Posterior vena cava (tissue), 2 donors: ENCODE measurements around the gene CPNE9. TPM values are rescaled to one million over a fixed set of nuclear protein-coding genes. Genes with fewer than 3 reads are reported as not detected.

Experiments used
- DNase-seq: peaks from one replicate; pipeline ENCODE4 v3.0.0-alpha.2; 2020; ENCODE audit warnings: low spot score
- intact Hi-C, 2 donors: fragments of 100-400 bp; cut with DNase I; formaldehyde crosslinking; loops; one replicate each; pipeline versions ENCODE4 v1.14.1 to v1.14.2; 2022 to 2023
- long read RNA-seq, 2 donors: library from polyadenylated mRNA; unstranded; transcript quantifications; one replicate each; pipeline ENCODE4 v2.0.0, GENCODE V29; 2020 to 2021
- total RNA-seq, 2 donors: library from RNA; stranded (reverse); fragmentation: NEBNext Ultra II Directional; extraction: Animal tissue kit (Norgen Biotek cat#: 25700); gene quantifications; one replicate each; pipeline ENCODE4 v1.2.1, GENCODE V29; 2021
- donor health status: DM: yes; HTN: yes; CAD: no.
- donor health status: DM: yes; HTN: yes; CAD: no.

Gene CPNE9, protein sequence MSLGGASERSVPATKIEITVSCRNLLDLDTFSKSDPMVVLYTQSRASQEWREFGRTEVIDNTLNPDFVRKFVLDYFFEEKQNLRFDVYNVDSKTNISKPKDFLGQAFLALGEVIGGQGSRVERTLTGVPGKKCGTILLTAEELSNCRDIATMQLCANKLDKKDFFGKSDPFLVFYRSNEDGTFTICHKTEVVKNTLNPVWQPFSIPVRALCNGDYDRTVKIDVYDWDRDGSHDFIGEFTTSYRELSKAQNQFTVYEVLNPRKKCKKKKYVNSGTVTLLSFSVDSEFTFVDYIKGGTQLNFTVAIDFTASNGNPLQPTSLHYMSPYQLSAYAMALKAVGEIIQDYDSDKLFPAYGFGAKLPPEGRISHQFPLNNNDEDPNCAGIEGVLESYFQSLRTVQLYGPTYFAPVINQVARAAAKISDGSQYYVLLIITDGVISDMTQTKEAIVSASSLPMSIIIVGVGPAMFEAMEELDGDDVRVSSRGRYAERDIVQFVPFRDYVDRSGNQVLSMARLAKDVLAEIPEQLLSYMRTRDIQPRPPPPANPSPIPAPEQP
- not detected for total RNA-seq
- long read RNA-seq, donor 1, result 0 reads
- long read RNA-seq, donor 2, result 0 reads

DNA sequence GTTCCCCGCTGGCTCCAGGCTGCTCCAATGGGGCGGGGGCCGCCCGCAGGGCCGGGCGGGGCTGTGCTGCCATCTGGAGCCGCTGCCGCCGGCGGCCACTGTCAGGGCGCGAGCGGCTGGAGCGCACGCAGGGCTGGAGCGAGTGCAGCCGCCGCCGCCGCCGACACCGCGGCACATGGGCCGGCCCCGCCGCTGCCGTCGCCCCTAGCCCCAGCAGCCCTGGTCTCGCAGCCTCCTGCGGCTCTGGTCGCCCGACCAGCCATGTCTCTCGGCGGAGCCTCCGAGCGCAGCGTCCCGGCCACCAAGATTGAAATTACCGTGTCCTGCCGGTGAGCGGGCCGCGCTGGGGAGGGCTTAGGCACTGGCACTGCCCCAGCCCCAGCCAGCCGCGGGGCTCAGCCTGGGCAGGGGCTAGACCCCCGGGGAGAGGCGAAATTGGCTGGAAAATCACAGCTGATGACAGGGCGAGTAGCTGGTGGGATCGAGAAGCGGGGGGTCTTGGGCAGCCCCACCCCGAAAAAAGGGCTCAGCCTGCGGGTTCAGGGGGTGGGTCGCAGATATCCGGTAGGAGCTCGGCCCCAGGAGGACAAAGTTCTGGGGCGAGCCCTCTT is at the start of gene CPNE9:
Gene CPNE9, plus strand, starts transcription at position 98 of the 611 bp plus-strand sequence. Its CDS starts 164 bp downstream, at position 262.
- intact Hi-C loops, result no loop called here
- peak; percentile 74 for DNase-seq

DNA sequence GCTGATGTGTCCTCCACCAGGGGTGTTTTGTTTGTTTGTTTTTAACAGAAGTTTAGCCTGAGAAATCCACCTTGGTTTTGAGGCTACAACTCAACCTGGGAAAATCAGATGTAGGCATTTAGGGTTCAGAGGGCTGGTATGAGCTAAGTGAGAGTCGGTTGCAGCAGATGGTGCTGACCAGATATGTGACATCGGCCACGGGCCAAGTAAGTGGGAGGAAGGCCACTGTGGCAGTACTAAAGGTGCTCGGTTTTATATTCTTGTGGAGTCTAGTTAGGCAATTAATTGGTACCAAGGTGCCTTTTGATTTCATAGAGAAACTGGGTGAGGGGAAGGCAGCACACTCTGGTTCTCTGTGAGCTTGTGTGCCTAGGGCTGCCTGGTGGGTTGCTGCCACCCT is 43.8 kb upstream of the CPNE9 start:
- no peak for DNase-seq
- intact Hi-C loops, result loop anchor here in 1 of 2 donors (5.0 kb wide), 1 partner anchor 1112 kb away; no protein-coding TSS in a partner anchor

DNA sequence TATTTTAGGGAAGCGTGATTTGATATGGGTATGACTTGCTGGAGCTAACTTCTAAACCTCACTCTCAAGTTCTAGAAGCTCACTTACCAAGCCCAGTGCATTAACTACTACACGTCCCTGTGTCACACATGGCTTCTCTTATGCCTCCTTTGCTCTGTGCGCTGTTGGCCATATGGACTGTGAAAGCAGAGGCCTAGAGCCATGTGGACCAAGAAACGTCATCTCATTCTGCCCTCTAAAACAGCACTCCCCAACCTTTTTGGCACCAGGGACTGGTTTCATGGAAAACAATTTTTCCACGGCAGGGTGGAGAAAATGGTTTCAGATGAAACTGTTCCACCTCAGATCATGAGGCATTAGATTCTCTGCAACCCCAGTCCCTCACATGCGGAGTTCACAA is 42.7 kb upstream of the CPNE9 start:
- DNase-seq, result no peak
- intact Hi-C loops, result loop anchor here in 1 of 2 donors (5.0 kb wide), 1 partner anchor 1111 kb away; no protein-coding TSS in a partner anchor

DNA sequence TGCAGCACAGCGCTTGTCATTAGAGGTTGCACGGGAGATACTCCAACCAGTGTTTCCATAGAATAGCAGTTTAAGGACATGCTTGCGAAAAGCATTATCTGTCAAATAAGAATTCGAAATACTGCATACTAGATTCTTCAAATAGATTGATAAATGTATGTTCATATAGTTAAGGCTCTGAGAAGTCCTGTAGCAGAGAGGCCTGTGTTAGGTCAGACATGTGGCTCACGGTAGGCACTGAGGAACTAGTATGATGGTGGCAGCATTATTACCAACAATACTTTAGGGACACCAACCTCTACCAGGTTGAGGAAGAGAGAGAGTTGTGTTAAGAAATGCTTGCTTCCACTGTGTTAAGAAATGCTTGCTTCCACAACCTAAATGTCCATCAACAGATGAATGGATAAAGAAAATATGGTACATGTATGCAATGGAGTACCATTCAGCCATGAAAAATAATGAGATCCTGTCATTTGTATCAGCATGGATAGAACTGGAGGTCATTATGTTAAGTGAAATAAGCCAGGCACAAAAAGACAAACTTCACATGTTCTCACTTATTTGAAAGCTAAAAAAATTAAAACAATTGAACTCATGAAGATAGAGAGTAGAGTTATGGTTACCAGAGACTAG is 39.4 kb upstream of the CPNE9 start:
- no peak for DNase-seq
- intact Hi-C loops, result loop anchor here in 1 of 2 donors (5.0 kb wide), 1 partner anchor 1108 kb away; no protein-coding TSS in a partner anchor

DNA sequence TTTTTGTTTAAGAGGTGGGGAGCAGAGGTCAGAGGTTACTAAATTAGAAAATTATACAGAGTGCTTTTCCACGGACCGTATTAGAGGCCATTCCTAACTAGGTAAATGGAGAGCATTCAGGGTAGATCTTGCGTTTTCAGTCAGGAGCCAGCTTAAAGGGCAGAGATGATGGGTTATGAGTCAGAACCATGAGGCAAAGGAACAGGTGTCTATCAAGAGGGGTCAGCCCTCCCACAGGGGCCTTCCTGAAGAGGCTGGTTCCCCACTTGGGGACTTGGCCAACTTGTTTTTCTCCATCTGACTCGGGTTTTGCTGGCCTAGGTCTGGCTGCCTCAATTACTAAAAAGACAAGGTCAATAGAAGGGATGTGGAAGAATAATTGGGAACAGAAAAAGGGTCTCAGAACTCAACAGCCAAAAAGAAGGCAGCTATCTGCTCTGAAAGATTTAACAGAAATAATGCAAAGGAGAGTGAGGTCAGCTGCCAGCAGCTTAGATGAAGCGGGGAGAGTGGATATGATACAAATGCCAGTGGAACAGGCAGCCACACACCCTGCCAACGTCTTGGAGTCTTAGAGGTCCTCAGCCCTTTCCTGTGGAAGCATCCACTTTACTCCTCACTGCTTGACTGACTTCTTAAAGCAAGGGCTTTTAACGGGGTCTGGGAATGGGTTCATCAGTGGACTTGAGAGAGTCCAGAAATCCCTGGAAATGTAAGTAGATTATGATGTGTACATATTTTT is 36.8 kb upstream of the CPNE9 start:
- DNase-seq, result no peak
- intact Hi-C loops, result no loop called here

DNA sequence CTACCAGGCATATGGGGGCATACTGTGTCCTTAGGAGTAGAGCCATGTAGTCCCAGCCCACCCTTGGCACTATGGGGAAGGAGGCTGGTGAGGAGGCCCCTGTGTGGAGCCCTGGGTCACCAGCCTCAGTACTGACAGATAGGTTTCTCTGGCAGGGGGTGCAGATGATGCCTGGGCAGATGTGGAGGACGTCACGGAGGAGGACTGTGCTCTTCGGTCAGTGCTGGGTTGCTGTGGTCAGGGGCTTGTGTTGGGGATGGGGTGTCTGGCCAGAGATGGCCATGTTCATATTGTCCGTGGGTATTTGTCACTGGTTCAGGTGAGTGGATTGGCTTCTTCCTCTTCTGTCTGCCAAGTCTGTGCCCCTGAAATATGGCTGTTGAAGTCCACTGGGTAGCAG is 34.4 kb upstream of the CPNE9 start:
- intact Hi-C loops, result no loop called here
- DNase-seq, result no peak

DNA sequence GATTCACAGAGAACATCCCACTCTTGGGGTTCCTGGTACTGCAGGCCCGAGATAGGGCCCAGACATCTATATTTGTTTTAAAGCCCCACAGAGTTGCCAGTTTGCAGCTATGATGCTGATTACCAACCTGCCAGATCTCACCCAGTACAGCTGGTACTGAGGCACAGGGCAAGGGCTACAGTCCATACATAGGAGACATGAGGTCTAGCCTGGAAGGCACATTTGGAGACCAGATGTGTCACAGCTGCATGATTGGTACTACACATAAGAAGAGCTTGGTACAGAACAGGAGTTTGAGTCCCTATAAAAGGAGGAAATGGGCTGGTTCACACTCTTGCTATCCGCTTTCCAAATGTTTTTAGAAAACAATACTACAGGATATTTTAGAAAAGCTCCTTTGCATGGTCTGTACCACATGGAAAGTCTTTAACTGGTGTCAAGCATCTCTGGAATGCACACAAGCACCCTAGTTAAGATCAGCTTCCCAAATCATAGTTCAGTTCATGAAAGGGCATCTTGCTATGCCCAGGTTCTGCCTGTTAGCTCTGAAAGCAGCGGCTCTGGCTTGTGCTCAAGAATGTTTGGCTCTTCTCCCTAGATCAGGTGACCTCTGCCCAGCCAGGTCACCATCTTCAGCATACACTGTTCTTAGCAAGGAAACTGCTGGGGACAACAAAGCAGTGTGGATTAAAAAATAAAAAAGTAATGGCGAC is 33.8 kb upstream of the CPNE9 start:
- intact Hi-C loops, result no loop called here
- DNase-seq, result peak; percentile 47

DNA sequence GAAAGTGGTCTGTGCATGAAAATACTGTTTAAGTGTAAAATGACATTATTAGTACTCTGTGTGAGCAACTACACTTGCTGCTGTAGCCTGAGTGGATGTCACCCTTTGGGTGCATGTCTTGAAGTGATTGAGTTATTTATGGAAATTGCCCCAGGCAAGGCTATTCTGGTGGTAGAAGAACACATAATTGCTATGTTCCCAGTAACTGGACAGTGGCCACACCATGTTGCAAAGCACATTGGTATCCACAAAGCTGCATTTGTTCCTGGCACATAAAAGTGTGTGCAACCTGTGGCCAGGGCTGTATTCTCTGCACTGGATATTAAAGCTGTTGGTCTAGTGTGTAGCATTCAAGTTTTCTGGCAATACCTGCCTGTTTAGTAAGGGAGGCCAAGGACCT is 30.6 kb upstream of the CPNE9 start:
- no peak for DNase-seq
- intact Hi-C loops, result no loop called here

DNA sequence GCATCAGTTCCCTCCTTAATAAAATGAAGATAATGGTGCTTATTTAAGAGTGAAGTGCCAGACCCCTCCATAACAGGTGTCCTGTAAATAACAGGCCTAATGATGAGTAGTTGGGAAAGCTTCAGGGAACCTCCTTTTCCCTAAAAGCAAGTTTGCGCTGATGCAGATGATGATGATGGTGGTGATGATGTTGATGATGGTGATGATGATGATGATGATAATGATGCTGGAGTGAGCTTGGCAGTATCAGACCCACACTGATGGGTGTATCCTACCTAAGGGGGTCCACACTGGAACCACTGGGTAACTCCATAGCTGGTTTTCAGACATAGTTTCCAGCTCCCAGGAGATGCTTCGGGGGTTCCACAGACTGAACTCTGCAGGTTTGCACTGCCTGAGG is 29.9 kb upstream of the CPNE9 start:
- no peak for DNase-seq
- intact Hi-C loops, result no loop called here

DNA sequence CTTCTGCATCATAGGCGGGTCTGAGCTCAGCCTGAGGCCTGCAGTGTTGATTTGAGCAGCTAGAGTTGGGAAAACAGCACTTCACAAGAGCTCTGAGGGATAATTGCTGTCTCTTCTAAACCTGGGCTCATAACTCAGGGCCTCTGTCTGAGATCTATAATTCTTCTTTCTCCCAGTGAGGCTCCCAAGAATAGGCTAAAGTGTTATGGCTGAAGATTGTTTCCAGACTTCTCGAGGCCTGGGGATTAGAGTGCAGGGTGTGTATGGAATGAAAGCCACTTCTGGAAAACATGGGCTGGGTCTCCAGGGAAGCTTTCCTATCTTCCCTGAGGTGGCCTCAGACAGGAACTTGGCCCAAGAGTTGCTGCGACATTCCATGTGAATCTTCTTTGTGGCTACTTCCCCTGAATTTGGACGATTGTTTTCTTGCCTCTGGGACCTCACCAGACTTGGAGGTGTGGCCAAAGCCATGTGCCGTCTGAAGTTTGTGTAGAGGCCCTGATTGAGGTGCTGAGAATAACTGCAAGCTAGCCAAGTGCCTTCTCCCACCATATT is 27.8 kb upstream of the CPNE9 start:
- intact Hi-C loops, result no loop called here

DNA sequence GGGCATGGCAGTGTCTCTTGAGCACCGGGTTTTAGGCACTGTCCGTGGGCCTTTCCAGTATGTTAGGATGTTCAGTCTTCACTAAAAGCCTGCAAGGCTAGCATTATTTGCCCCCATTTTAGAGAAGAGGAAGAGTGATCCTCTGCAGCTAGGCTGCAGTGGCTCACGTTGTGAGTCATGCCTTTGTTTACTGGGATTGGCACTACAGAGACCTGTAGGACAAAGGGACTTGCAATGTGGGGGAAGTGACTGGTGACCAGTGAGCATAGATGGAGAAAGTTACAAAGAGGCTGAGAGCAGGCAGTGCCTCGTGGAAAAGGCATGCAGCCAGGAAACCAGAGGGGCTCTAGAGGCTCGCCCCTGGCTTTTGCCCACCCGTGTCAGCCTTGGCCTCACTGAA is 26.8 kb upstream of the CPNE9 start:
- intact Hi-C loops, result no loop called here
- DNase-seq, result peak; percentile 71

More for the DNA sequence above, 27.8 kb upstream of the CPNE9 start:
- DNase-seq, result peak; percentile 11

DNA sequence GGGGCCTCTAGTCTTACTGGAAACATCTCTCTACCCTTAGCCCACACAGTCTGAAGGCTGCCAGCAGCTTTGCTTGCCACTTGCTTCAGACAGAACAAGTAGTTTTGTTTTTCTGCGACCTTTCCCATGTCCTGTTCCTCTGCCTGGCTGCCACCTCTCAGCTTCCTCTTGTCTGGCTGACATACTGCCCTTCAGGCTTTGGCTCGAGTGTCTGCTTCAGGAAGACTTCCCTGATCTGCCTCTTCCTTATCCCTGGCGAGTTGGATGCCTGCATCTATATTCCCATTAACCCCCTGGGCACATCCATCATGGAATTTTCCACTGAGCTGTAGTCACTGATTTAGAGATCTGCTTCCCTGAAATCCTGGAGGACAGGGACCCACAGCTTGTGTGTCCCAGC is 25.1 kb upstream of the CPNE9 start:
- intact Hi-C loops, result no loop called here
- peak; percentile 49 for DNase-seq

DNA sequence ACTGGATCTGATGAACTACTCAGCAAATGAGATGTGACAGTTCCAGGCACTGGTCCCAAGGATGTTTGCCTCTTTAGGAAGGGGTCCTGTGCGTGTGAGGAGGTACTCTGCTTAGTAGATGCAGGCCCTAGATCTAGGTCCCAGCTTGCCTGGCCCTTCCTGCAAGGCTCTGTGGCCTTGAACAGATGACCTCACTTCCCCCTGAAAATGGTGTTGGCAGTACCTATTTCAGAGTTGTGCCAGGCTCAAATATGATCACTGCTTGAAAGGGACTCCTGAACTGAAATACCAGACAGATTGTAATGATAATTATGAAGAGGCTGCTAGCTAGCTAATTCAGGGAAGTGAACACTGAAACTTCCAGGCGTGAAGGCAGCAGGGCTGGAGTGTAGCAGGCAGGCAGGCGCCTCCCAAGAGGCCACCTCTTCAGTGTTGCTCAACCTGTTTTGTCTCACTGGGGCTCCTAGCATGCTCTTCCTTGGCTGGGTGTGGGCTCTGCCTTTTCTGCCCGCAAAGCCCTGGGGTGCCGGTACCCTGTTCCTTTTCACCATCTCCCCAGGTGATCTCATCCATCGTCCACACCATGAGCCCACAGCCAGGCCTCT is 24.1 kb upstream of the CPNE9 start:
- intact Hi-C loops, result no loop called here
- DNase-seq, result peak; percentile 17

DNA sequence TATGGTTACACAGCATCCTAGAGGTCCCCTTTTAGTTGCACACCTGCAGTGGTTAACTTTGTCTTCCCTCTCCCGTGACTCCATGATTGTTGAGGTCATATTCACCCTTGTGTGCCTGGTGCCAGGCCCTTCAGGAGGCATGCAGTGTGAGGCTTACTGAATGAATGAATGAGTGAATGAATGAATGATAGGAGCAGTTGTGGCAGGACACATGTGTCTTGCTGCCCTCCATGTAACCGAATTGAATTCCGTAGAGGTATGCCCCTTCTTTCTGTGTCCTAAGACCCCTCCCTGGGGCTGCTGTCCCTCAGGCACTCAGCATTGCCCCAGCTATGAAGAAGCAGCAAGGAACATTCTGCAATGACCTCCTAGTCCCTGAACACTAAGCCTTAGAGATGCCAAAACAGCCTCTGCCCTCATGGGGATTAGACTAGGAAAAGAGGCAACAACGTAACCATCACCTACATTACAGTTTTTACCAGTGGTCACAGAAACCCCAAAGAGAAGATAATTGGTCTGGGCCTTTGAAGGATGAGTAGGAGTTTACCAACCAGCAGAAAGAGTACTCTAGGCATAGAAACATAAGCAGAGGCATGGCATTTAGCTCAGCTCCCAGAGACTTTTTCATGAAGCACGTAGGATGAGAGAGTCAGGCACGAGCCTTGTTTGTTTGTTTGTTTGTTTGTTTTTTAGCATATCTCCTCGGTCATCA is 22.5 kb upstream of the CPNE9 start:
- DNase-seq, result peak; percentile 11
- intact Hi-C loops, result no loop called here

DNA sequence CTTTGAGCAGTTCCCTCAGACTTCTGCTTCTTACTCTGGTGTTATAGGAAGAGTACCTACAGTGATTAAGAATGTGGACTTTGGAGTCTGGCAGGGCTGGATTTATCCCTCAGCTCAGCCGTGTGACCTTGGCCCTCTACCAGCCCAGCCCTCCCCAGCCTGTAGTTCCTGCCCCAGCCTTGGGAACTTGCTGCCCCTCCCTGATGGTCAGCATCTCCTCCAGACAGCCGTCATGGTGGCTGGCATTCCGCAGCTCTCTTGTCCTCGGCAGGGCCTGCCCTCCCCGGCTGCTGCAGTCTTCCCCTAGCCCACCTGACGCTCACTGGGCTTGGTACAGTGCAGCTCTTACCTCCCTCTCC is 21.9 kb upstream of the CPNE9 start:
- intact Hi-C loops, result no loop called here
- peak; percentile 35 for DNase-seq

DNA sequence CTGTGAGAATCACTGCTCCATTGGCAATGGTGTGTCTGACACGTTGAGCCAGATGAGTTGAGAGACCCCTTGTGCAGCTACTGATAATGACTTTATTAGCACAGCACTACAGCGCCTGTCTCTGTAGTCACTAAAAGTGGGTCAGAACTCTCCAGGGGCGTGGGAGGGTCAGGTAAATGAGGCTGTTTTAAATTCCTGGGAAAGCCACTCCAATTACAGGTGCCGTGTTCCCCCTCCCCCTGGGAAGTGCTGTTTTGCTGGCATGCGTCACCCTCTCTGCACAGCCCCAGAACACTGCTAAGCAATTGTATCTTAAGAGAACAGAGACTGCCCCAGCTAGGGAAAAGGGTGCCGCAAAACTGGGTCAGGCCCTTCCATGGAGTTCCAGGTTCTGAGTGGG is 21.5 kb upstream of the CPNE9 start:
- peak; percentile 26 for DNase-seq
- intact Hi-C loops, result no loop called here

DNA sequence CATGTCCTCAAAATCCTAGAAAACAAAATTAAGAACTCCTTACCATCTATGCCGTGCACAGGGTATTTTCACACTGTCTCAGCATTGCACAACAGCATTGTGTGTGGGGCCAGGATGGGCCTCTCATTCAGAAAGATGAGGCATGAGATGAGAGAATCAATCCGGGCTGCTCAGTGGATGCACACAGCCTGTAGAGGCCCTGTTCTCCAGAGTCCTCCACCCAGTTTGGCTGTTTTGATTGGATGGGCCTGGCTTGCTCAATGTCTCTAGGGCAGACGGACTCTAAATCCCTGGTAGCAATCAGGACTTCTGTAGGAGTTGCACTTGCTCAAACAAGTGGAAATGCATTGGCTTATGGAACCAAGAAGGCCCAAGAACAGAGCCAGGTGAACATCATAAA is 20.2 kb upstream of the CPNE9 start:
- intact Hi-C loops, result no loop called here
- DNase-seq, result peak; percentile 25
